GM12872 (cell line): Measurements from ENCODE around the gene ZCCHC24.

Experiments
- CTCF ChIP-seq: IDR thresholded peaks from 3 replicates; pipeline ENCODE4 v1.5.1; 2011; ENCODE audit warnings: low read depth, mild to moderate bottlenecking, low read length, moderate library complexity; ENCODE audit not compliant: insufficient read depth

ZCCHC24 gene

GRCh38 chr10:79460687-79461086 is 15.3 kb upstream of the ZCCHC24 start:
- TF ChIP-seq CTCF: no peak

GRCh38 chr10:79459243-79459642 is 13.8 kb upstream of the ZCCHC24 start:
- no peak for TF ChIP-seq CTCF

- no peak for TF ChIP-seq CTCF
Measured at GRCh38 chr10:79458483-79458882, 13.1 kb upstream of the ZCCHC24 start.

GRCh38 chr10:79457256-79457785 is 11.9 kb upstream of the ZCCHC24 start:
- no peak for TF ChIP-seq CTCF

- no peak for TF ChIP-seq CTCF
Measured at GRCh38 chr10:79454259-79454658, 8.8 kb upstream of the ZCCHC24 start.

GRCh38 chr10:79453392-79453791 is 8.0 kb upstream of the ZCCHC24 start:
- TF ChIP-seq CTCF: no peak

- TF ChIP-seq CTCF: no peak
Measured at GRCh38 chr10:79452174-79452611, 6.8 kb upstream of the ZCCHC24 start.
